GM12865 (cell line): ENCODE results near the gene MAP6.
A peak's percentile ranks its signal among the peaks of the same experiment; 100 is the strongest.

Source experiments
- DNase-seq: peaks from one replicate; pipeline ENCODE4 v3.0.0; 2010; ENCODE audit warnings: low read depth
- H3K4me3 ChIP-seq: 2 replicates; pipeline ENCODE4 v1.5.1; 2011; ENCODE audit warnings: mild to moderate bottlenecking, low read depth, low read length, control low read depth
- TF ChIP-seq, protein P1 (sequence below): IDR thresholded peaks from 2 replicates; pipeline ENCODE4 v1.5.1; 2011; ENCODE audit warnings: low read length, control low read depth, low read depth, inconsistent platforms; ENCODE audit not compliant: insufficient read depth; ENCODE audit errors: missing control alignments

The MAP6 gene

DNA sequence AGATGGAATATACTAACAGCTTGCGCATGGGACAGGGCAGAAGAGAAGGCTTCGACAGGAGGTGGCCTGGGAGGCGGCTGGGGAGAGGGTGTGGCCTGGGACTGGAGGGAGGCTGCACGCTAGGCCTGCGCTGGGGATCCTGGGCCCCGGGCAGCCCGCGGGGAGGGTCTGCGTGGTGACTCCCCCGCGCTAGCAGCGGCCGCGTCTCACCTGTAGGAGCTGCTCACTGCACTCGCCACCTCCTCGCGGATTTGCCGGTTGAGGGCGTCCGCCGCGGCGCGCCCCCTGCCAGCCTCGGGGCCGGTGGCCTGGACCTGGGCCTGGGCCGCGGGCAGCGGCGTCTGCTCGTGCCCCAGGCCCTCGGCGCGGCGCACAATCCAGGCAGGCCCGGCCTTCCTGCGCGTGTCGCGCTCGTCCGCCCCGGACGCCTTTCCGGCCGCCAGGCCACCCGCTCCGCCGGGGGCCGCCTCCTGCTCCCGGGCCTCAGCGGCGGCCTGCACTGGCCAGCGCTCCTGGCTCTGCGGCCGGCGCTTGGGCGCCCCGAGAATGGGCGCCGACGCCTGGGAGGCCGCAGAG, 1.5 kb downstream of the MAP6 start:
- peak overlapping the region; percentile 15; the same call in 1 of the 2 replicates for H3K4me3 ChIP-seq
- peak; percentile 11 for DNase-seq
- TF ChIP-seq, protein P1, sequence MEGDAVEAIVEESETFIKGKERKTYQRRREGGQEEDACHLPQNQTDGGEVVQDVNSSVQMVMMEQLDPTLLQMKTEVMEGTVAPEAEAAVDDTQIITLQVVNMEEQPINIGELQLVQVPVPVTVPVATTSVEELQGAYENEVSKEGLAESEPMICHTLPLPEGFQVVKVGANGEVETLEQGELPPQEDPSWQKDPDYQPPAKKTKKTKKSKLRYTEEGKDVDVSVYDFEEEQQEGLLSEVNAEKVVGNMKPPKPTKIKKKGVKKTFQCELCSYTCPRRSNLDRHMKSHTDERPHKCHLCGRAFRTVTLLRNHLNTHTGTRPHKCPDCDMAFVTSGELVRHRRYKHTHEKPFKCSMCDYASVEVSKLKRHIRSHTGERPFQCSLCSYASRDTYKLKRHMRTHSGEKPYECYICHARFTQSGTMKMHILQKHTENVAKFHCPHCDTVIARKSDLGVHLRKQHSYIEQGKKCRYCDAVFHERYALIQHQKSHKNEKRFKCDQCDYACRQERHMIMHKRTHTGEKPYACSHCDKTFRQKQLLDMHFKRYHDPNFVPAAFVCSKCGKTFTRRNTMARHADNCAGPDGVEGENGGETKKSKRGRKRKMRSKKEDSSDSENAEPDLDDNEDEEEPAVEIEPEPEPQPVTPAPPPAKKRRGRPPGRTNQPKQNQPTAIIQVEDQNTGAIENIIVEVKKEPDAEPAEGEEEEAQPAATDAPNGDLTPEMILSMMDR, result no peak

DNA sequence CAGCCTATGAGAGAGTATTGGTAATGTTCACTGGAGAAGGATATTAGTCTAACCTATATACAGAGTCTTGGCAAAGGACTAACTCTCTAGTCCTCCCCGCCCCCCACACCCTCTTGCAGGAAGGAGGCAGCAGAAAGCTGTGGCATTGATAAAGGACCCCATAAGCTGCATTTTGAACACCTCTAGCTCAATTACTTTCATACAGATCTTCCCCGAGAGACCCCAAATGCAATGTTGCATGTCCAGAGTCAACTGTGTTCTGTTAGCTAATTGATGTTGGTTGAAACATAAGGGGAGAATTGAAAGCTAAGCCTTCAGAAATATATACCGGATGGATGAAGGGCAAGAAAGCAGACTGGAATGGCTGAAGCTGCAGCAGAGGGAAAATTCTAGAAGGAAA, 2.8 kb downstream of the MAP6 start:
- no peak for DNase-seq
- TF ChIP-seq, protein P1, result no peak
- H3K4me3 ChIP-seq, result no peak overlapping the region

DNA sequence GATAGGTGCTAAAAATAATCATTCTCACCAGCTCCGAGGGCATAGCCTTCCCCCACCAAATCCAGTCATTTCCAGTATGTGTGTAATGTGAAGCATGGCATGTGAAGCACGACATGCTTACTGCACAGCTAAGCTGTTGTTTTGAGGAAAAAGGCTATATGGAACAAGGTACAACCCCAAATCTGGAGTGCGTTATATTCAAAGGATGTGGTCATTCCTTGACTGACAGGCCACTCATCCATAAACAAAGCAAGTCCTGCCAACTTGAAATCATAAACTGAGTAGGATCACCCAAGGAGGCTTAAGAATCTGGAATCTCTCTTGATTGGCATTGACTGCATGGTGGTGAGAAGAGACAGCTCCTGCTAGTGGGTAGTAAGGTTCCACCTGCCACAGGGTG, 3.7 kb downstream of the MAP6 start:
- no peak overlapping the region for H3K4me3 ChIP-seq
- DNase-seq, result no peak
- TF ChIP-seq, protein P1, result no peak

DNA sequence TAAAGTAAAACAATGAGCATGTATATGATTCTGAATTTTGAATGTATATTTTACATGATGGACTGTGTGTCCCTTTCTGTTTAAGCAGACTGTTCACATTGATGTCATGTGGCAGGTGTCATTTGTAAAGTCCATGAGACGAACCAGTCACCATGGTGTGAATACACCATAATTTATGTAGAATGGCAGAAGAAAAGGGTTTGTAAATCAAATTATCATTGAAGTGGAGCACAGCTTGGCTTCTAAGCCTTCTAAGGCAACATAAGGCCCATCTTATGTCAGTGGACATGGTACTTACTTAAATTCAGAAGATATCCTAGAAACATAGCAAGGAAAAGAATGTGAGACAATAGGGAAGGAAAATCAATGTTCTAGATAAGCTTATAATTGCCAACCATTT, 4.4 kb downstream of the MAP6 start:
- TF ChIP-seq, protein P1, result no peak
- H3K4me3 ChIP-seq, result no peak overlapping the region
- DNase-seq, result no peak

DNA sequence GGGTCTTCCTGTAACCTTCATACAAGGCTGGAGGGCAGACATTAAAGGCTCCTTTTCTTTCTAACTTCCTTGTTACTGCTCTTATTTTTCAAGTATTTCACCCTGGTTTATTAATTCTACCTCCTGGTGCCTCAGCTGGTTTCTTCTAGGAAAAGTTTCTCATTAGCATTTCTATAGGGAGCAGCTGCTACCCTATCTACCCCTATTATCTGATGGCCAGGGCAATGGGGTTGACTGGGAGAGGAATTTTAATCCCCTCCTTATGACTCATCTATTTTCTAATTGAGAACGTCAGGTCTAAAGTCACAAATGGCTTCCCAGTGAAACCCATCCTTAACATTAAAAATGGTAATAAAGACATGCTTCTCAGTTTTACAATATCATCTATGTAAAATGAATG, 5.0 kb downstream of the MAP6 start:
- no peak for DNase-seq
- TF ChIP-seq, protein P1, result no peak
- H3K4me3 ChIP-seq, result no peak overlapping the region

DNA sequence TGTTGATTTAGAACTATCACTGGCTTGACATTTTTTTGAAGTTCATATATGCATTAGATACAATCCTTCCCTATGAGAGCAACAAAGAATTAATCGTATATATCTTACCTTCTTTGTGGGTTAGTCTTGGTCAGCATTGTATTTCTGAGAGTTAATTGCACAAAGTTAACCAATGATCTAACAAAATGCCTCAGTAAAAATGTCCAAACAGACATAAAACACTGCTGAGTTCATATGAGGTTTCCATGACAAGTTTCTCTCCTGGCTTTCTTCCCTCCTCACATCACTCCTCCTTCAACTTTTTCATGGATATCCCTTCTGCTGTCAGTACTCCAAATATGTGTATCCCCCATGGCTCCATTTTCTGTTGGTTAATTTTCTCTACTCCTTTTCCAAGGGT, 9.0 kb downstream of the MAP6 start:
- DNase-seq, result no peak
- no peak overlapping the region for H3K4me3 ChIP-seq
- TF ChIP-seq, protein P1, result no peak

DNA sequence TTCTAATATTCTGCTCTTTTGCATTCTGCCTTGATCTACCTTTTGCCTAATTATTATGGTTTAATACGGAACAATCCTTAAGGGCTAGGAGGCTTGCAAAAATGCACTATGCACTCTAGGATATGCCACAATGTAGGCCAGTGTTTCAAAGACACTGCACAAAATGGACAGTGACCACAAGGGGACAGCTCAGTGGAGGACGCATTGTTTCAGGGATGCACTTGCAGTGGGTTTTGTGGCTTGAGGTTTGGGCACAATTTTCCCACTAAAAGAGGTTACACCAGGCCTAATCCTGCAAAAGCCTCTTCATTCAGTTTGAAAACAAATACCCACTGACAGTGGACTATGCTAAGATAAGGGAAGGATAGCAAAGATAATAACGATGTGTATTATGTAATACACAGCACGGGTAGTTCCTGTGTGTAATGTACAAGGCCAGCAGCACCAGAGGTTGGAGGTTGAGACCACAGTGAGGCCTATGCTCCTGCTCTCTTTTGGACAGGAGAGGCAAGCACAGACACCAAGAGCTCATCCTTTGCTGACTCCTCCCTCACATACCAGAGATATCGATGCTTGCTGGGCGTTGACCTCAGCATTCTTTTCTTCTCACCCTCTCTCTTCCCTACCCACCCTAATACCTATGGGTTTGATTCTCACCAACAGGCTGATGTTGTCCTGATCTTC, 12.7 kb downstream of the MAP6 start:
- no peak for DNase-seq
- H3K4me3 ChIP-seq, result no peak overlapping the region
- TF ChIP-seq, protein P1, result no peak
